T-helper 1 cell (primary cell): ENCODE data around the gene TSC1.

Experiments
- DNase-seq, 5 donors: peaks; one replicate each; pipeline ENCODE4 v3.0.0-alpha.2; 2012 to 2020
- total RNA-seq, 4 donors: gene quantifications; one replicate each; lab custom pipeline; 2026; lab: John Stamatoyannopoulos, UW

TSC1 gene
- total RNA-seq, result 71.0 to 120 (median 102) reads per million in 4 donors

DNA sequence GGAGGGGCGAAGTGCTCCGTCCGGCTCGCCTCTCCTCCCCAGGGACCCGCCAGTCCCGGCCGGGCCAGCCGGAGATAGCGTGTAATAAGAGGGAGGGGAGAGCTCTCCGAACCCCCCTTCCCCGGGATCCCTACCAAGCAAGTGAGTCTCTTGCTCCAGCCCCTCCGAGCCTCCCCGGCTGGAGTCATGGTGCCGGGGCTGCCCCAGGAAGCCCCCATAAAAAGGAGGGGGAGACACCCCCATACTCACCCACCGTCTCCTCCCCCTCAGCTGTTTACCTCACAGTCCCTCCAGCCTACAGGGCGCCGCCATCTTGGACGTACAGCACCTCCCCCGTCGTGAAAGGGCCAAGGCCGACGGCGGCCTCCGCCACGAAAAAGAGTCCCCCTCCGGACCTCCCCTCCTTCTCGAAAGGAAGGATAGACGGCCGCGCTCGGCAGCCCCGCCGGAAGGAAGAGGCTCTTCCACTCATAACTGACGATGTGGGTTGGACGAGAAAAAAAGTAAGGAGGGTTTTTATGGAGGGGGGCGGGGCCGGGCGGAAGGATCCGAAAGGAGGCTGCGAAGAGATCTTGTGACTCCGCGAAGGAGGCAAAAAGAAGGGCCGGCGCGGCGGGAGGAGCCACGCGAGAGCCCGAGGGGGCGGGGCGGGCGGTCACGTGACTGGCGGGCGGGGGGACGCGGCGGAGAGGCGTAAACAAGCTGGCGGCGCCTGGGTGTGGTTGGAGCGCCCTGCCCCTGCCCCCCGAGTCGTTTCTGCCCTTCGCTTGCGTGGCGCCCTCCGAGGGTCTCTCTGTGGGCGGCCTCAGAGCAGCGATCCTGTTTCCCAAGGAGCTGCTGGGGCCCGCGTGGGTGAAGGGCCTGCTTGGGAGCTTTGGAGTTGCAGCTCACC, at the start of gene TSC1:
TSS of gene TSC1 (minus strand) at position 323 of the 892 bp plus-strand sequence. CDS start 15,744 bp downstream, outside the sequence.
- peak; percentile 94 to 98 (median 97) for DNase-seq

DNA sequence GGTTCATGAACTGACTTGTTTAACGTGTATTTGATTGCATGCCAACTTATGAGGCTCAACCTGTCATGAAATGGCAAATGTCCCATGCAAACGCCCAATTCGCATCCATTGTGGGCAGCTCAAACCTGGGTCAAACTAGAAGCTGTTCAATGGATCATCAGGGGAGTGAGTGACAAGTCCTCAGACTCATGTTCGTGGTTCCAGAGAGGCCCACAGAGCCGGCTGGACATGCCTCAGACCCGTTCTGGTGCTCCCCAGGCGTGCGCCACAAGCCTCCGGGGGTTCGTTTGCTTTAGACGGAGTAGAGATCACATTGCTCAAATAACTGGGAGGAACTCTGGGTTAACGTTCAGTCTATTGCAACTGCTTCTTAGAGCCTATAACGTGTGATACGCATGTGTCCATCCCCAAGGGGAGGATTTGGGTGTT, 49.1 kb upstream of the TSC1 start:
- no peak for DNase-seq

DNA sequence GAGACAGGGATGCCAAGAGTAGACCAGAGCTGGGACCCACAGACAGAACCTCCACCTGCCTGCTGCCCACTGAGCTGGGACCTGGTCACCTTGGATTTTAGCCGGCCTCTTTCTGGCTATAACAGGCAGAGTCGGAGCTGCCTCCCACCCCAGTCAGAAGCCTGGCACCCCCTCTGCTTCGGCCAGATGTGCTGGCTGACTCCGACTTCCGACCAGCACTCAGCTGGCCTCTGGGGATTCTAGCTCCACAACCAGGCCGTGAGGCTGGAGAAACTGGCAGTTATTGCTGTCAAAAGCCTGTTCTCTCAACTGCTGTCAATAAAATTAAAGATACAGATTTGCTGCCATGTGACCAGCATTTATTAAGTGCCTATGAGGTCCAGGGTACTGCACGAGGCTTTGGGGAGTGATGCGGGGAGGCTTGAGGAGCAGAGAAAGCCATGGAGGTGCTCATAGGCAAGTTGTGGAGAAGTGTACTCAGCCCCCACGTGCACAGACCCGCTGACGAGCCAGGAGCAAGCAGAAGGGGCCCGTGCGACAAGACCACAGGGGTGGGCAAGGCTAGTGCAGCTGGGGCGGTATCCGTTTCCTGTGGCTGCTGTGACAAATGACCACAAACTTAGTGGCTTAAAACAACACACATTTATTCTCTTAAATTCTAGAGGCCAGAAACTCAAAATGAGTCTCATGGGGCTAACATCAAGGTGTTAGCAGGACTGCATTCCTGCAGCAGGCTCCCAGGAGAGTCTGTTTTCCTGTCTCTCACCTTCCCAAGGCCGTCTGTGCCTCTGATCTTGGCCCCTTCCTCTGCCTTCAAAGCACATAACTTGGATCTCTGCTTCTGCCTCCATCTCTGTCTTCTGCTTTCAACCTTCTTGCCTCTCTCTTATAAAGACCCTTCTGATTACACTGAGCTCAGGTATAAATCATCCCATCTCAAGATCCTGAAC, 47.2 kb upstream of the TSC1 start:
- DNase-seq, result no peak

DNA sequence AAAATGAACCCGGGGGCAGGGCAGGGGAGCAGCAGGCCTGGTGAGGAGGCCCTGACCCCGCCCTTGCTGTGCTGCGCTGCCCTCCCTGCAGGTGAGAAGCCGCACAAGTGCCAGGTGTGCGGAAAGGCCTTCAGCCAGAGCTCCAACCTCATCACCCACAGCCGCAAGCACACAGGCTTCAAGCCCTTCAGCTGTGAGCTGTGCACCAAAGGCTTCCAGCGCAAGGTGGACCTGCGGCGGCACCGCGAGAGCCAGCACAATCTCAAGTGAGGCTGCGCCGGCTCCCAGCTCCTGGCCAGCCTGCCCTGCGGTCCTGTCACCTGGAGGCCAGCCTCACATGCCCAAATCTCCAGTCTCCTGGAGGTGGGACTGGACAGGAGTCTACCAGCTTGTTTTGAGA, 46.4 kb upstream of the TSC1 start:
- DNase-seq, result no peak

DNA sequence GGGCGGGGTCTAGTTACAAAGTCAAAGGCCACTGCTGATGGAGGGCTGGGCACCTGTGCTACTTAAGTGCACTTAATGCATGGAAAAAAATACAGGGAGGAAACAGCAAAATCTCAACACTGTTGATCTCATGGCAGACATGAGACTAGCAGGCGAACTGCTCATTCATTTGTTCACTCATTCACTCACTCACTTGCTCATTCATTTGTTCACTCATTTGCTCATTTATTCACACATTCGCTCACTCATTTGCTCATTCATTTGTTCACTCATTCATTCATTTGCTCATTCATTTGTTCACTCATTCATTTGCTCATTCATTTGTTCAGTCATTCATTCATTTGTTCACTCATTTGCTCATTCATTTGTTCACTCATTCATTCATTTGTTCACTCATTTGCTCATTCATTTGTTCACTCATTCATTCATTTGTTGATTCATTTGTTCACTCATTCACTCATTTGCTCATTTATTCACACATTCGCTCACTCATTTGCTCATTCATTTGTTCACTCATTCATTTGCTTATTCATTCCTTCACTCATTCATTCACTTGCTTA, 45.7 kb upstream of the TSC1 start:
- peak in 1 of 5 donors; percentile 10 for DNase-seq

DNA sequence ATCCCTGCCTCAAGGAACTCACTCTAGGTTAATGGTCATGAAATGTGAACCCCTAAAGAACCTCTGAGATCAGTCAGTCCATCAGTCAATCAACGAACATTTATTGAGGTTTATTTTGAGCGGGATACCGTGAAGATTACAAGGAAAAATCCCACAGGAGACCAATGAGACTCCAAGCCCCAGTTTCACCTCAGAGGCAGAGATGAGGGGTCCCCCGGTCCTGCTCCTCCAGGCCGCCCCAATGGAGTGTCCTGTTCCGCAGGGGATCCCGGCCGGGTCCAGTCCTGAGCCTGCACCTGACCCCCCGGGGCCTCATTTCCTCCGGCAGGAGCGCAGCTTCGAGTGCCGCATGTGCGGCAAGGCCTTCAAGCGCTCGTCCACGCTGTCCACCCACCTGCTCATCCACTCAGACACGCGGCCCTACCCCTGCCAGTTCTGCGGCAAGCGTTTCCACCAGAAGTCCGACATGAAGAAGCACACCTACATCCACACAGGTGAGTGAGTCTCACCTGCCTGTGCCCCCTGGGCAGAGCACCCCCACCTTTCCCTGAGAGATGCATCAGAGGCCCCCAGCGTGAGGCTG, 45.1 kb upstream of the TSC1 start:
- no peak for DNase-seq

DNA sequence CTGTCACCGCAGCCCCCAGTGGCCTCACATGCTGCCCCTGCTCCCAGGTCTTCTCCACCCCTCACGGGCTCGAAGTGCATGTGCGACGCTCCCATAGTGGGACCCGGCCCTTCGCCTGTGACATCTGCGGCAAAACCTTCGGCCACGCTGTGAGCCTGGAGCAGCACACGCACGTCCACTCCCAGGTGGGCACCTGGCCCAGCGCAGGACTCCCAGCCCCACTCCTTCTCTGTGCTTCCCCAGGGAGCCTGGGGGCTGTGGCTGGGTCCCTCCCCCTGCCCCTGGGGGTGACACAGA, 44.5 kb upstream of the TSC1 start:
- DNase-seq, result no peak

DNA sequence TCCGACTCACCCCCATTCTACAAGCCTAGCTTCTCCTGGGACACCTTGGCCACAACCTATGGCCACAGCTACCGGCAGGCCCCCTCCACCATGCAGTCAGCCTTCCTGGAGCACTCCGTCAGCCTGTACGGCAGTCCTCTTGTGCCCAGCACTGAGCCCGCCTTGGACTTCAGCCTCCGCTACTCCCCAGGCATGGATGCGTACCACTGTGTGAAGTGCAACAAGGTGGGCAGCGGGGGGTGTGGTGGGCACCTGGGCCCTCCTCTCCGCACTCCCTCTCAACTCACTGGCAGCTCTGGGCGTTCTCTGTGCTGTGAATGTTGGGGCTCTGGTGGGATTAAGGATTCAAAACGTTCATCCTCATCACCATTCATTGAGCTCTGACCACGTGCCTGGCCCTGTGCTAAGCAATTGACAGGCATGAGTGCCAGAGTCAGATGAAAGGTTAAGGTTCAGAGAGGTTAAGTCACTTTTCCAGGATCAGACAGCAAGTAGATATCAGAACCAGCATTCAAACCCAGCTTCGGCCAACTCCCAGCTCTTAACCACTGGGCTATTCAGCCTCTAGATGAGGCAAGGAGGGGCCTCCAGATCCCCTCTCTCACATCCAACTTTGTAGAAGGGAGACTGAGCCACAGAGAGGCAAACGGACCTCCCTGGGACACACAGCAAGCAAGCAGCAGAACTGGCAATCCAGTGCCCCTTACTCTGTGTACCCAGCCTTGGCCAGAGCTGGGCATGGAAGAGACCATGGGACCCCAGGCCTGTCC, 44.0 kb upstream of the TSC1 start:
- no peak for DNase-seq

DNA sequence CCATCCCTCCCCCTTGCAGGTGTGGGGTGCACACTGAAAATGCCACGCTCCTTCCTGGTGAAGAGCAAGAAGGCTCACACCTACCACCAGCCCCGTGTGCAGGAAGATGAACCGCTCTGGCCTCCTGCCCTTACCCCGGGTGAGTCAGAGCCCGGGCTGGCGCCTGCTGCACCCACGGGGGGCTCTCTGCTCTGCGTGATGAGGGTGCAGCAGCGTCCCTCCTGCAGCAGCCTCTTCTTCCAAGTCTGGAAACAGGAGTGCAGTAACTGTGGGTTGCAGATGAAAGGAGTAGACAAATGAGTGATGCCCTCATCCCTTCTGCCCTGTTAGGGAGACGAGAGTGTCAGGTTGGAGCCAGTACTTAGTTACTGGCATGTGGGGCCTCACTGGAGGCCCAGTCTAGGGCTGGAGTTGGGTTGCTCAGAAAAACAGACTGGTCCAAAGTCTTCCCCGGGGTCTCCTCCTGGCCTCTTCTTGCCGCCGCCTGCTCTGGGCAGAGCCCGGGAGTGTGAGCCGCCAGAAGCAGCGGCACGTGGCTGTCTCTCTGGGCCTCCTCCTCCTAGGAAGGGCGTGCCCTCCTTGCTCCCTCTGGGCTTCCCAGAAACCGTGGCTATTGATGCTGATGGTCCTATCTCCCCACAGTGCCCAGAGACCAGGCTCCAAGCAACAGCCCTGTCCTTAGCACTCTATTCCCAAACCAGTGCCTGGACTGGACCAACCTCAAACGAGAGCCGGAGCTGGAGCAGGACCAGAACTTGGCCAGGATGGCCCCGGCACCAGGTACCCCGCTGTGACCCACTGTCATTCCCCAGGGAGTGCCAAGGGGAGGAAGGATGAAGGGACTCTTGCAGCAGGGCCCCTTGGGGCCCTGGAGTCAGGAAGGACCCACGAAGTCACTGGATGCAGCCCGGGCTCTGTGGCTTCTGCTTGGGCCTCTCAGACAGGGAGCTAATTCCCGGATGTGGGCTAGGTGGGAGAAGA, 42.5 kb upstream of the TSC1 start:
- no peak for DNase-seq

DNA sequence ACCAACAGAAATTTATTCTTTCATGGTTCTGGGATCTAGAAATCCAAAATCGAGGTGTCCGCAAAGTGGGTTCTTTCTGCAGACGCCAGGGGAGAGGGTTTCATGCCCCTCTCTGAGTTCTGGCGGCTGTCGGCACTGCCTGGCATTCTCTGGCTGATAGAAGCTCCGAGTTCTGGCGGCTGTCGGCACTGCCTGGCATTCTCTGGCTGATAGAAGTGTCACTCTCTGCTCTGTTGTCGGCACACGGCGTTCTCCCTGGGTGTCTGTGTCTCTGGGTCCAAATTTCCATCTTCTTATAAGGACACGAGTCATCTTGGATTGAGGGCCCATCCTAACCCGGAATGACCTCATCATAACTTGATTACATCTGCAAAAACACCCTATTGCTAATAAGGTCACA, 41.7 kb upstream of the TSC1 start:
- DNase-seq, result no peak

DNA sequence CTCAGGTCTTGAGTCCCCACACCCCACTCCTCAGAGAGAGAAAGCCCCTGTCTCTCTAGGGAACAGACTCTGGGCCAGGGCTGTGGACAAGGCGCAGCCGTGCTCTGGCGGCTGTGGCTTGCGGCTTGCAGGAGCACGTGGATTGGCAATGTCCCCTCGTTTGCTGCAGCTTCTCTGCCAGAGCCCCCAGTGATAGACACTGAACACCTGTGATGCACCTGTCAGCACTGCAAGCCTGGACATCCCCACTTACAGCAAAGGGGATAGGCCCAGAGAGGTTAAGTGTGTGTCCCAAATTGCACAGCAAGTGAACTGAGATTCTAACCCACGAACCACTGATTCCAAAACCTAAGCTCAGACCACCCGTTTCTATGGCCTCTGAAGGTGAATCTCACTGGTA, 41.1 kb upstream of the TSC1 start:
- DNase-seq, result no peak

DNA sequence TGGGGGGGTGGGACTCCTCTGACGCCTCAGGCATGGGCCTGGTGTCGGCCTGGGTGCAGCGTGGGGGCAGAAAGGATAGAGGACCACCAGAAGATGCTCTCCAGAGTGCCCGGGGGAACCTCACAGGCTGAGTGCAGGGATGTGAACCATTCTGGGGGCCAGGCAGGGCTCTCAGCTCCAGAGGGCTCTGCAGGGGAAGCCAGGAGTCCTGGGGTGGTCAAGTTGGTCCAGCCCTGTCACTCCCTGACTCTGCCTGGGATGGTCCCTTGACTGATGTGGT, 40.6 kb upstream of the TSC1 start:
- DNase-seq, result no peak

DNA sequence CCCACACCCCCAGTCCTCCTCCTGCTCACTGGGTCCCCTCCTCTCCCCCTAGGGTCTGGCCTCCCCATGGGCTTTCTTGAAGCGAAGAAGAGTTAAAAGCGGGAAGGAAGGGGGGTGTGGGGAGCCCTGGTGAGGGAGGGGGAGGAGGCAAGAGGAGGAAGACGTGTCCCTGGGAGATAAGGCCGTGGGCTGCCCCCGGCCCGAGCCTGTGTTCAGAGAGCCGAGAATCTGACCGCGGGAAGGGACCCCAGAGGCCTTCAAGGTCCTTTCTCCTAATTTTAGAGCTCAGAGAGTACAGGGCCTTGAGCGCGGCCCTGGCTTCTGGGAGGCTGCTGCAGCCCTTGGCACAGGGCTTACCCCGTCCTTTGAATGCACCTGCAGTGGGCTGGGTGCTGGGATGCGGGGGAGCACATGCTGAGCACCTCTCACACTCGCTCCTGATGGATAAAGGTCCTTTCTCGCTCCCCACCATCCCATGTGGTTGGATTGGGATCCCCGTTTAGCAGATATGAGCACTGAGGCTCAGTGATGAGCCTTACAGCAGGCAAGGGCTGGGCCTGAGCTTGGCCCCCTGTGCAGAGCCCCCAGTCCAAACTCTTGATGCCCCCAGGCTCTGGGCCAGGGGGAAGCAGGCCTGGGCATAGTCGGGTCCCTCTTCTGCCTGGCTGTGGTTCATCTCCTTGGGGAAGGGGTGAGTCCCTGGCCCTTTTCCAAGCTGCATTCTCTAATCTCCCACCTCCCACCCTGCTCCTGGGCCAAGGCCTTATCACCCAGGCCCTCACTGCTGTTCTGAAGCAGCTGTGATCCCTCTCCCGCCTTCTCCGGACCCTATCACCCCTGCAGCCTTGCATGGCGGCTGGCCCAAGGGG, 40.0 kb upstream of the TSC1 start:
- no peak for DNase-seq

DNA sequence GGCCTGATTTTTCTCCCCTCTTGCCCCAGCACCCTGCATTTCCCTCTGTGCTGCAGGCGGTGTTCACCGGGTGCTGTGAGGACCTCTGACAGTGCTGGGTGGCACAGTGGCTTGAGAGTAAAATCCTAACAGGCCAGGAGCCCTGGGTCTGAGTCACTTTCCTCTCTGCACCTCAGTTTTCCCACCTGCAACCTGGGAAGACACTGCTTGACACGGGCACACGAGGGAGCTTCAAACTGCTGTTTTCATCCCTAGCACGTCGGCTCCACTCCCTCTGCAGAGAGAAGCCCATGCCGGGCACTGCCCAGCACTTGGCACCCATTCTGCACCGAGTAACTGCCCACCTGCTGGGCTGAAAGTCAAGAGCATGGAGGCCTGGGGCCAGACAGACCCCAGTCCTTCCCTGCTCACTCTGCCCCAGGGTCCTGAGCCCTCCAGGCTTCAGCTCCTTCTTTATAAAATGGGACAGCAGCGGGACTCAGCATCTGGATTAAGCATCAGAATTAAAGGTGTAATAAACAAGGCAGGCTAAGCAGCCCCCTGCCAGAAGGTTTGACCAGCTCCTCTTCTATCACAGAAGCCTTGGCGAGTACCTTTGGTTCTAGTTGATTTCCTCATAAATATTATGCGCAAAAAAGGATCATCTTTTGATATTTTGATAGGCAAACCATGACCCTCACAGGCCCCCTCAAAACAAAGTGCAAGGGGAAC, 39.2 kb upstream of the TSC1 start:
- DNase-seq, result no peak

DNA sequence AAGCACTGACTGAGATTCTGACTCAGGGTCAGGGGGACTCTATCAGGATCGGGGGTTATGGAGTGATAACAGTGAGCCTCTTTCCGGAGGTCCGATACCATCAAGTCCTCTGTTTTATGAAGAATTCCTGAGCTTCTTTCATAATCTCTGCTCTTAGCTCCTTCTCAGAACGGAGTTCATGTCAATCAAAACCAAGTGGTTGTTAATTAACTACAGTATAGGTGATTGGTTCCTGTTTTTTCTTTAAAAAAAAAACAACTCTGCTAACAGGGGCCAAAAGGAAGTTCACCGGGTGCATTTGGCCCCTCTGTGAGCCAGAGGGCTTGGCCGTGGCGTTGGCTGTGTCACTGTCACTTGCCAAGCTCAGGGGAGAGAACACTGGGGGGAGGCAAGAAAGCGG, 38.0 kb upstream of the TSC1 start:
- DNase-seq, result no peak

DNA sequence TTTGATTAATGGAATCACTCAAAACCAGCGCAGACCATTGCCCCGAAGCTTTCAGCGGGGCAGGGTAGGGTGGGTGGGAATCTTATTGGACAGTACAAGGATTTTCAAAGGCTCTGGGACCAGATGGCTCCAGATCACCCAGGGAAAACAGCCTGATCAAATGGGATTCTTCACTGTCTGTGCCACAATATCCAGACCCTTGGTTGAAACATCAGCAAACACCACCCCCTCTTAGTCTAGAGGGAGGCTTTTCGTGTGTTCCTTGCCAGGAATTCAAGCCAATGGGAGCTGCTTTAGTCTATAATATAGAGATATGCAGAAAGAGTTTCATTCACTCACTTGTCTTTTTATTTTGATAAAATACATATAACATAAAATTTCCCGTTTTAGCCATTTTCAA, 35.7 kb upstream of the TSC1 start:
- no peak for DNase-seq

DNA sequence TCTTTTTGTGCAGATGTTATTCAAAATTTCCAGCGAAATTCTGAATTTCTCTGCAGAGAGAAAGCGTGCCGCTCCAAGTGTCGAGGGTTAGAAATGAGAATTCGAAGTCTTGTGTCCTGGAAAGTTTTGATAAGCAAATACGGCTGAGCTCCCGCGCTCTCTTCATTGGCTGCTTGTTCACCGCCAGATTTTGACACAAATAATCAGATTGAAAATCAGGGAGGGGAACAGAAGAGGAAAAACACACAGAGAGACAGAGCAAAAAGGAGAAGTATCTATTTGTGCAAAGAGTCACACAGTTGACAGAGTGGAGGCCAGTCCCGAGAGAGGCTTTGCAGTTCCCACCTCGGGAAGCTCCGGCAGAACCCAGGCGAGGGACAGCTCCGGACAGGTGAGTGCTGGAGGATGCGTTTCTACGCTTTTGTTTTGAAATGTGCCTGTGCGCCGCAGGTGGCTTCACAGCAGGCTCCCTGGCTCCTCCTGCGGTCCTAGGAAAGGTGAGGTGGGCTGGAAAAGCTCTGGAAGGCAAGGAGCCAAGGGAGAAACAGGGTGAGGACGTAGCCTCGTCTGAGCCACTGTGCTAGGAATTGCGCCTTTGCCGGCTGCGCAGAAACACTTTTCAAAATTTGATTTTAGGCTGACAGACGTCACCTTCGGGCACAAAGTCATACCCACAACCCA, 34.2 kb upstream of the TSC1 start, which contains the start of gene GFI1B:
TSS of gene GFI1B (plus strand) at position 244 of the 681 bp plus-strand sequence. CDS start 7,985 bp downstream, outside the sequence.
- DNase-seq, result no peak

DNA sequence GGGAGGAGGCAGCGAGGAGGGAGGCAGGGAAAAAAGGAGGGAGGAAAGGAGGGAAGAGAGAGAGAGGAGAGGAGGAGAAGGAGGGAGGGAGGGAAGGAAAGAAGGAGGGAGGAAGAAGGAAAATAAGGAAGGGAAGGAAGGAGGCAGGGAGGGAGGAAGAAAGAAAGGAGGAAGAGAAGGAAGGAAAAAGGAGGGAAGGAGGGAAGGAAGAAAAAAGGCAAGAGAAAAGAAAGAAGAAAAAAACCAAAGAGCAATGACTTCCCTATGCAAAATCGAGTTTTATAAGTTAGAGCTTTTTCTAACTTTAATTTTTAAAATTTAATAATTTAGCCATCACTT, 33.7 kb upstream of the TSC1 start:
- no peak for DNase-seq

DNA sequence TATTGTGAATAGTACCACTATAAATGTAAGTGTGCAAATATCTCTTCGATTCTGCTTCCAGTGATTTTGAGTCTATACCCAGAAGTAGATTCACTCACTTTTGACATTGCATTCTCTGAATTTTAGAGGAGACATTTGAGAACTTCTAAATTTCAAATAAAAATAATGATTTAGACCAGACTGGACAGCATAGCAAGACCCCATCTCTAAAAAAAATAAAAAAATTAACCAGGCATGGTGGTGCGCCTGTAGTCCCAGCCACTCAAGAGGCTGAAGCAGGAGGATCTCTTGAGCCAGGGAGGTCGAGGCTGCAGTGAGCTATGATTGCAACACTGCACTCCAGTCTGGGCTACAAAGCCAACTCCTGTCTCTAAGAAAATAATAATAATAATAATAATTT, 32.2 kb upstream of the TSC1 start:
- no peak for DNase-seq
